Activated naive CD8-positive, alpha-beta T cell (primary cell): ENCODE data around the gene YPEL1.
"Not testable (repeated sequence)": the region's sequence is repeated elsewhere in the genome, so short reads cannot be mapped to it uniquely, and the experiment has no call there.

Experiments
- H3K27ac Mint-ChIP-seq: one replicate; pipeline ENCODE4 v1.8.0; 2021; ENCODE audit warnings: mixed read lengths
- H3K27me3 Mint-ChIP-seq: one replicate; pipeline ENCODE4 v1.8.0; 2021; ENCODE audit warnings: mixed read lengths
- H3K36me3 Mint-ChIP-seq: one replicate; pipeline ENCODE4 v1.8.0; 2021; ENCODE audit warnings: mixed read lengths
- H3K4me1 Mint-ChIP-seq: one replicate; pipeline ENCODE4 v1.8.0; 2021; ENCODE audit warnings: low read depth, mixed read lengths
- H3K4me3 Mint-ChIP-seq: one replicate; pipeline ENCODE4 v1.8.0; 2021; ENCODE audit warnings: mild to moderate bottlenecking, mixed read lengths
- H3K9me3 Mint-ChIP-seq: one replicate; pipeline ENCODE4 v1.8.0; 2021; ENCODE audit warnings: low read depth, mixed read lengths

The YPEL1 gene

GRCh38 chr22:21736084-21736642 is 569 bp upstream of the YPEL1 start:
- H3K27me3 Mint-ChIP-seq = no peaks in the 10 kb centered on the region
- H3K36me3 Mint-ChIP-seq = no peaks in the 10 kb centered on the region
- H3K4me1 Mint-ChIP-seq = peaks cover 10% of the 10 kb centered on the region
- H3K4me3 Mint-ChIP-seq = no peak overlapping the region
- H3K9me3 Mint-ChIP-seq = no peaks in the 10 kb centered on the region
- H3K27ac Mint-ChIP-seq = no peak overlapping the region

GRCh38 chr22:21734540-21735199 is 924 bp downstream of the YPEL1 start:
- H3K36me3 Mint-ChIP-seq = no peaks in the 10 kb centered on the region
- peak overlapping the region; percentile 89 for H3K4me3 Mint-ChIP-seq
- H3K27ac Mint-ChIP-seq = peak overlapping the region; percentile 11
- H3K9me3 Mint-ChIP-seq = no peaks in the 10 kb centered on the region
- peaks cover 10% of the 10 kb centered on the region for H3K4me1 Mint-ChIP-seq
- no peaks in the 10 kb centered on the region for H3K27me3 Mint-ChIP-seq

GRCh38 chr22:21731503-21731902 is 4.1 kb downstream of the YPEL1 start:
- H3K27ac Mint-ChIP-seq = no peak overlapping the region
- H3K4me1 Mint-ChIP-seq = peaks cover 13% of the 10 kb centered on the region
- H3K9me3 Mint-ChIP-seq = no peaks in the 10 kb centered on the region
- H3K4me3 Mint-ChIP-seq = no peak overlapping the region
- H3K27me3 Mint-ChIP-seq = no peaks in the 10 kb centered on the region
- H3K36me3 Mint-ChIP-seq = no peaks in the 10 kb centered on the region

GRCh38 chr22:21730535-21731308 is 4.9 kb downstream of the YPEL1 start:
- H3K4me3 Mint-ChIP-seq = no peak overlapping the region
- no peaks in the 10 kb centered on the region for H3K36me3 Mint-ChIP-seq
- H3K4me1 Mint-ChIP-seq = peaks cover 13% of the 10 kb centered on the region
- no peaks in the 10 kb centered on the region for H3K9me3 Mint-ChIP-seq
- H3K27me3 Mint-ChIP-seq = no peaks in the 10 kb centered on the region
- no peak overlapping the region for H3K27ac Mint-ChIP-seq

GRCh38 chr22:21729184-21729583 is 6.4 kb downstream of the YPEL1 start:
- H3K27ac Mint-ChIP-seq, H3K36me3 Mint-ChIP-seq, H3K4me3 Mint-ChIP-seq, H3K4me1 Mint-ChIP-seq, H3K9me3 Mint-ChIP-seq, H3K27me3 Mint-ChIP-seq: not testable (repeated sequence)

- Mint-ChIP-seq H3K36me3 (no peaks in the 10 kb centered on the region), H3K27ac (no peak overlapping the region), H3K27me3 (no peaks in the 10 kb centered on the region), H3K9me3 (no peaks in the 10 kb centered on the region), H3K4me3 (no peak overlapping the region), H3K4me1 (peaks cover 3% of the 10 kb centered on the region)
These were observed 7.3 kb downstream of the YPEL1 start for GRCh38 chr22:21728270-21728669.

- Mint-ChIP-seq H3K27me3 (no peaks in the 10 kb centered on the region), H3K36me3 (no peaks in the 10 kb centered on the region), H3K9me3 (no peaks in the 10 kb centered on the region), H3K4me1 (peaks cover 3% of the 10 kb centered on the region), H3K4me3 (no peak overlapping the region), H3K27ac (no peak overlapping the region)
These were observed 7.8 kb downstream of the YPEL1 start for GRCh38 chr22:21727768-21728167.

- Mint-ChIP-seq H3K36me3 (no peaks in the 10 kb centered on the region), H3K27ac (no peak overlapping the region)
These were observed 8.4 kb downstream of the YPEL1 start for GRCh38 chr22:21727159-21727558.

GRCh38 chr22:21726650-21727049 is 8.9 kb downstream of the YPEL1 start:
- H3K4me3 Mint-ChIP-seq = no peak overlapping the region
- no peaks in the 10 kb centered on the region for H3K27me3 Mint-ChIP-seq
- H3K27ac Mint-ChIP-seq = no peak overlapping the region
- peaks cover 3% of the 10 kb centered on the region for H3K4me1 Mint-ChIP-seq
- no peaks in the 10 kb centered on the region for H3K9me3 Mint-ChIP-seq
- no peaks in the 10 kb centered on the region for H3K36me3 Mint-ChIP-seq

More at GRCh38 chr22:21727159-21727558, 8.4 kb downstream of the YPEL1 start:
- Mint-ChIP-seq H3K4me3 (no peak overlapping the region), H3K4me1 (peaks cover 3% of the 10 kb centered on the region), H3K9me3 (no peaks in the 10 kb centered on the region), H3K27me3 (no peaks in the 10 kb centered on the region)

GRCh38 chr22:21725956-21726649 is 9.5 kb downstream of the YPEL1 start:
- no peaks in the 10 kb centered on the region for H3K36me3 Mint-ChIP-seq
- no peaks in the 10 kb centered on the region for H3K9me3 Mint-ChIP-seq
- H3K27me3 Mint-ChIP-seq = no peaks in the 10 kb centered on the region
- peaks cover 3% of the 10 kb centered on the region for H3K4me1 Mint-ChIP-seq
- H3K27ac Mint-ChIP-seq = no peak overlapping the region
- H3K4me3 Mint-ChIP-seq = no peak overlapping the region

- not testable (repeated sequence) for H3K36me3 Mint-ChIP-seq, H3K4me1 Mint-ChIP-seq, H3K9me3 Mint-ChIP-seq, H3K27ac Mint-ChIP-seq, H3K4me3 Mint-ChIP-seq, H3K27me3 Mint-ChIP-seq
These were observed 11.1 kb downstream of the YPEL1 start for GRCh38 chr22:21724496-21724895.

- H3K4me3 Mint-ChIP-seq, H3K27me3 Mint-ChIP-seq, H3K4me1 Mint-ChIP-seq, H3K27ac Mint-ChIP-seq, H3K36me3 Mint-ChIP-seq, H3K9me3 Mint-ChIP-seq: not testable (repeated sequence)
These were observed 14.3 kb downstream of the YPEL1 start for GRCh38 chr22:21721195-21721852.

GRCh38 chr22:21720191-21720859 is 15.3 kb downstream of the YPEL1 start:
- not testable (repeated sequence) for H3K4me3 Mint-ChIP-seq, H3K36me3 Mint-ChIP-seq, H3K27ac Mint-ChIP-seq, H3K9me3 Mint-ChIP-seq, H3K27me3 Mint-ChIP-seq, H3K4me1 Mint-ChIP-seq

- Mint-ChIP-seq H3K4me1 (no peaks in the 10 kb centered on the region), H3K27me3 (no peaks in the 10 kb centered on the region), H3K9me3 (no peaks in the 10 kb centered on the region), H3K27ac (no peak overlapping the region), H3K36me3 (no peaks in the 10 kb centered on the region), H3K4me3 (no peak overlapping the region)
These were observed 16.6 kb downstream of the YPEL1 start for GRCh38 chr22:21719024-21719423.
